GM19467 (cell line): ENCODE data around the gene TRERF1.
"Not testable (repeated sequence)": the region's sequence is repeated elsewhere in the genome, so short reads cannot be mapped to it uniquely, and the experiment has no call there.

ENCODE experiments used
- ATAC-seq: cut with Tn5 transposase; IDR thresholded peaks from one replicate; pipeline ENCODE4 v1.9.1; 2021; ENCODE audit warnings: mild to moderate bottlenecking, moderate library complexity; ENCODE audit not compliant: unreplicated experiment

Gene TRERF1

GRCh38 chr6:42204768-42205282 is 246.9 kb downstream of the TRERF1 start:
- no peak for ATAC-seq

- ATAC-seq, result no peak
These were observed 248.5 kb downstream of the TRERF1 start for GRCh38 chr6:42203183-42203582.

- not testable (repeated sequence) for ATAC-seq
These were observed 249.4 kb downstream of the TRERF1 start for GRCh38 chr6:42202131-42202915.

- ATAC-seq, result no peak
These were observed 250.3 kb downstream of the TRERF1 start for GRCh38 chr6:42201382-42201781.

GRCh38 chr6:42200035-42200434 is 251.7 kb downstream of the TRERF1 start:
- no peak for ATAC-seq

- no peak for ATAC-seq
These were observed 252.4 kb downstream of the TRERF1 start for GRCh38 chr6:42199106-42199981.

GRCh38 chr6:42197555-42198362 is 254.0 kb downstream of the TRERF1 start:
- no peak for ATAC-seq

GRCh38 chr6:42195415-42195814 is 256.3 kb downstream of the TRERF1 start:
- ATAC-seq, result no peak

GRCh38 chr6:42194056-42194455 is 257.7 kb downstream of the TRERF1 start:
- ATAC-seq, result no peak

- ATAC-seq, result no peak
These were observed 258.2 kb downstream of the TRERF1 start for GRCh38 chr6:42193491-42193894.

- not testable (repeated sequence) for ATAC-seq
These were observed 259.3 kb downstream of the TRERF1 start for GRCh38 chr6:42192385-42192784.

GRCh38 chr6:42190554-42191183 is 261.1 kb downstream of the TRERF1 start:
- no peak for ATAC-seq

GRCh38 chr6:42188406-42188805 is 263.3 kb downstream of the TRERF1 start:
- no peak for ATAC-seq

GRCh38 chr6:42185597-42185996 is 266.1 kb downstream of the TRERF1 start:
- no peak for ATAC-seq

- ATAC-seq, result no peak
These were observed 267.3 kb downstream of the TRERF1 start for GRCh38 chr6:42184475-42184874.

GRCh38 chr6:42182101-42182500 is 269.6 kb downstream of the TRERF1 start:
- no peak for ATAC-seq

GRCh38 chr6:42179945-42180313 is 271.8 kb downstream of the TRERF1 start:
- no peak for ATAC-seq

- no peak for ATAC-seq
These were observed 272.3 kb downstream of the TRERF1 start for GRCh38 chr6:42179261-42179944.

- no peak for ATAC-seq
These were observed 274.0 kb downstream of the TRERF1 start for GRCh38 chr6:42177514-42178364.
